Gastrocnemius medialis (tissue), 4 donors: Measurements from ENCODE around the gene TEX52.

Experiments
- CTCF ChIP-seq, 5 experiments: fragments of 450-650 bp in 3 of 5; fragments of 200-600 bp in 2 of 5; sonication (generic) in 2 of 5; IDR thresholded peaks in 4 of 5; conservative IDR thresholded peaks in 1 of 5; 1 replicate in 4 of 5; 2 replicates in 1 of 5; pipeline ENCODE4 v1.5.1; 2016 to 2019; ENCODE audit warnings: antibody characterized with exemption in 5 of 5, mild to moderate bottlenecking in 3 of 5, moderate library complexity in 3 of 5
- POLR2A ChIP-seq, 2 donors: fragments of 450-650 bp; IDR thresholded peaks; one replicate each; pipeline ENCODE4 v1.6.1; 2017; ENCODE audit warnings: antibody characterized with exemption in 2 of 2, mild to moderate bottlenecking in 2 of 2, moderate library complexity in 2 of 2

GRCh38 chr12:2825132-2825531 lies 31.7 kb downstream of the TEX52 start:
- TF ChIP-seq CTCF (IDR thresholded peaks at IDR 0.05 in 4 of 5, conservative IDR thresholded peaks at IDR 0.05 in 1 of 5) (no peak), POLR2A (IDR thresholded peaks at IDR 0.05) (no peak)
